Breast epithelium (tissue), 4 donors: ENCODE data around the gene BAD. TPM values are rescaled to one million over a fixed set of nuclear protein-coding genes. Genes with fewer than 3 reads are reported as not detected.
A peak's percentile ranks its signal among the peaks of the same experiment; 100 is the strongest.

Experiments used
- DNase-seq, 2 donors: peaks; one replicate each; pipeline ENCODE4 v3.0.0-alpha.2; 2019; ENCODE audit warnings: low spot score in 2 of 2
- H3K27ac ChIP-seq, 2 donors: fragments of 200-600 bp; sonication (generic) in 1 of 2; one replicate each; pipeline ENCODE4 v1.5.1; 2016 to 2019; ENCODE audit warnings: mild to moderate bottlenecking in 1 of 2
- H3K27me3 ChIP-seq, 2 donors: fragments of 200-600 bp; sonication (generic) in 1 of 2; one replicate each; pipeline versions ENCODE4 v1.5.1 to v1.6.0; 2017 to 2019; ENCODE audit warnings: control low read depth in 1 of 2, mild to moderate bottlenecking in 1 of 2
- H3K36me3 ChIP-seq: fragments of 200-600 bp; one replicate; pipeline ENCODE4 v1.5.1; 2019
- H3K4me1 ChIP-seq, 2 donors: fragments of 200-600 bp; sonication (generic); one replicate each; pipeline ENCODE4 v1.5.1; 2016 to 2019; ENCODE audit warnings: control low read depth in 1 of 2
- H3K4me3 ChIP-seq, 3 donors: fragments of 200-600 bp; sonication (generic); 1 replicate in 2 of 3; 2 replicates in 1 of 3; pipeline ENCODE4 v1.5.1; 2016 to 2019; ENCODE audit warnings: mild to moderate bottlenecking in 3 of 3, moderate library complexity in 2 of 3
- H3K9me3 ChIP-seq, 2 donors: fragments of 200-600 bp; sonication (generic) in 1 of 2; one replicate each; pipeline ENCODE4 v1.5.1; 2016 to 2019; ENCODE audit warnings: control low read depth in 1 of 2
- POLR2A ChIP-seq: fragments of 450-650 bp; IDR thresholded peaks from one replicate; pipeline ENCODE4 v1.6.1; 2016; ENCODE audit warnings: antibody characterized with exemption, mild to moderate bottlenecking, moderate library complexity
- POLR2AphosphoS5 ChIP-seq, 3 donors: sonication (generic); formaldehyde crosslinking; IDR thresholded peaks; one replicate each; pipeline ENCODE4 v1.6.1; 2017; ENCODE audit warnings: antibody characterized with exemption in 3 of 3
- intact Hi-C: fragments of 100-400 bp; cut with DNase I; formaldehyde crosslinking; loops from one replicate; pipeline ENCODE4 v1.15.1; 2023; ENCODE audit warnings: low total_unique reads
- total RNA-seq, 3 donors: library from RNA; depleted of rRNA; stranded (reverse); fragments of >200 nt; gene quantifications; one replicate each; pipeline ENCODE4 v1.1.0, GENCODE V29; 2016
- TF ChIP-seq, protein P1 (sequence below), 3 donors: fragments of 450-650 bp; IDR thresholded peaks; one replicate each; pipeline ENCODE4 v1.5.1; 2016 to 2017; ENCODE audit warnings: antibody characterized with exemption in 3 of 3, mild to moderate bottlenecking in 3 of 3, moderate library complexity in 3 of 3

The BAD gene
- total RNA-seq, 3 donors from 2014 or later = 80.3 to 107 (median 87.5) TPM

GRCh38 chr11:64252003-64252872 is 32.2 kb downstream of the BAD start:
- peak overlapping the region; percentile 73 to 84 (median 75) for H3K4me3 ChIP-seq
- no peaks in the 10 kb centered on the region for H3K36me3 ChIP-seq
- peaks cover 9 to 14% of the 10 kb centered on the region in 2 donors for H3K4me1 ChIP-seq
- H3K27ac ChIP-seq = peak overlapping the region in 1 of 2 donors; percentile 57
- H3K9me3 ChIP-seq = no peaks in the 10 kb centered on the region
- H3K27me3 ChIP-seq = no peaks in the 10 kb centered on the region
- DNase-seq = no peak
- TF ChIP-seq, protein P1, sequence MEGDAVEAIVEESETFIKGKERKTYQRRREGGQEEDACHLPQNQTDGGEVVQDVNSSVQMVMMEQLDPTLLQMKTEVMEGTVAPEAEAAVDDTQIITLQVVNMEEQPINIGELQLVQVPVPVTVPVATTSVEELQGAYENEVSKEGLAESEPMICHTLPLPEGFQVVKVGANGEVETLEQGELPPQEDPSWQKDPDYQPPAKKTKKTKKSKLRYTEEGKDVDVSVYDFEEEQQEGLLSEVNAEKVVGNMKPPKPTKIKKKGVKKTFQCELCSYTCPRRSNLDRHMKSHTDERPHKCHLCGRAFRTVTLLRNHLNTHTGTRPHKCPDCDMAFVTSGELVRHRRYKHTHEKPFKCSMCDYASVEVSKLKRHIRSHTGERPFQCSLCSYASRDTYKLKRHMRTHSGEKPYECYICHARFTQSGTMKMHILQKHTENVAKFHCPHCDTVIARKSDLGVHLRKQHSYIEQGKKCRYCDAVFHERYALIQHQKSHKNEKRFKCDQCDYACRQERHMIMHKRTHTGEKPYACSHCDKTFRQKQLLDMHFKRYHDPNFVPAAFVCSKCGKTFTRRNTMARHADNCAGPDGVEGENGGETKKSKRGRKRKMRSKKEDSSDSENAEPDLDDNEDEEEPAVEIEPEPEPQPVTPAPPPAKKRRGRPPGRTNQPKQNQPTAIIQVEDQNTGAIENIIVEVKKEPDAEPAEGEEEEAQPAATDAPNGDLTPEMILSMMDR (IDR thresholded peaks at IDR 0.05) = peak in 1 of 3 donors; percentile 27
- TF ChIP-seq POLR2AphosphoS5 (IDR thresholded peaks at IDR 0.05) = no peak
- intact Hi-C loops = no loop called here

- Histone ChIP-seq H3K27ac (peak overlapping the region; percentile 57 to 70), H3K27me3 (no peaks in the 10 kb centered on the region), H3K4me1 (peaks cover 9 to 14% of the 10 kb centered on the region in 2 donors), H3K36me3 (no peaks in the 10 kb centered on the region), H3K9me3 (no peaks in the 10 kb centered on the region), H3K4me3 (peak overlapping the region; percentile 73 to 84 (median 75))
- intact Hi-C loops = no loop called here
- TF ChIP-seq POLR2AphosphoS5 (IDR thresholded peaks at IDR 0.05) (no peak), POLR2A (no peak)
- TF ChIP-seq, protein P1 (IDR thresholded peaks at IDR 0.05) = no peak
- DNase-seq = no peak
Observed at GRCh38 chr11:64251753-64252002, 32.8 kb downstream of the BAD start.

- H3K27ac ChIP-seq = peak within 1 kb of the TSS; percentile 57 to 70
- intact Hi-C loops = no loop called here
- H3K27me3 ChIP-seq = no peaks in the 10 kb centered on the region
- peaks cover 9 to 14% of the 10 kb centered on the region in 2 donors for H3K4me1 ChIP-seq
- H3K4me3 ChIP-seq = peak within 1 kb of the TSS; percentile 73 to 84 (median 75)
- H3K9me3 ChIP-seq = no peaks in the 10 kb centered on the region
- no peak for TF ChIP-seq POLR2A
- TF ChIP-seq, protein P1 (IDR thresholded peaks at IDR 0.05) = peak; percentile 71 to 90 (median 72)
- no peaks in the 10 kb centered on the region for H3K36me3 ChIP-seq
- DNase-seq = no peak
Observed at GRCh38 chr11:64251016-64251752, 33.3 kb downstream of the BAD start, which contains the start of gene PLCB3. Gene PLCB3 (plus strand): TSS chr11:64251530. CDS start chr11:64251650, 120 bp downstream.

GRCh38 chr11:64250415-64251015 is 34.0 kb downstream of the BAD start:
- H3K9me3 ChIP-seq = no peaks in the 10 kb centered on the region
- DNase-seq = no peak
- H3K27ac ChIP-seq = no peak overlapping the region
- H3K4me1 ChIP-seq = peaks cover 13 to 14% of the 10 kb centered on the region in 2 donors
- H3K36me3 ChIP-seq = no peaks in the 10 kb centered on the region
- H3K27me3 ChIP-seq = no peaks in the 10 kb centered on the region
- no peak for TF ChIP-seq POLR2A
- TF ChIP-seq, protein P1 (IDR thresholded peaks at IDR 0.05) = no peak
- intact Hi-C loops = no loop called here
- H3K4me3 ChIP-seq = peak overlapping the region; percentile 73 to 84 (median 75)
